HG02973 (cell line): ENCODE measurements around the gene CAMK1D.

Experiments used
- ATAC-seq: cut with Tn5 transposase; IDR thresholded peaks from one replicate; pipeline ENCODE4 v1.9.1; 2021; ENCODE audit warnings: moderate library complexity; ENCODE audit not compliant: unreplicated experiment

The CAMK1D gene

GRCh38 chr10:12777840-12778585 lies 428.7 kb downstream of the CAMK1D start:
- no peak for ATAC-seq

- no peak for ATAC-seq
Observed at GRCh38 chr10:12780634-12781601, 431.6 kb downstream of the CAMK1D start.

GRCh38 chr10:12781976-12782375 lies 432.6 kb downstream of the CAMK1D start:
- ATAC-seq, result no peak

GRCh38 chr10:12782537-12782936 lies 433.2 kb downstream of the CAMK1D start:
- no peak for ATAC-seq

GRCh38 chr10:12783293-12783692 lies 433.9 kb downstream of the CAMK1D start:
- no peak for ATAC-seq

- ATAC-seq, result no peak
Observed at GRCh38 chr10:12784646-12785045, 435.3 kb downstream of the CAMK1D start.

GRCh38 chr10:12785415-12785831 lies 436.1 kb downstream of the CAMK1D start:
- no peak for ATAC-seq

- ATAC-seq, result no peak
Observed at GRCh38 chr10:12787297-12787696, 437.9 kb downstream of the CAMK1D start.

GRCh38 chr10:12788277-12788676 lies 438.9 kb downstream of the CAMK1D start:
- ATAC-seq, result no peak

GRCh38 chr10:12790270-12790669 lies 440.9 kb downstream of the CAMK1D start:
- ATAC-seq, result no peak

GRCh38 chr10:12791728-12792127 lies 442.4 kb downstream of the CAMK1D start:
- ATAC-seq, result no peak

- no peak for ATAC-seq
Observed at GRCh38 chr10:12792889-12793556, 443.7 kb downstream of the CAMK1D start.

GRCh38 chr10:12795315-12796110 lies 446.2 kb downstream of the CAMK1D start:
- ATAC-seq, result no peak

GRCh38 chr10:12796401-12797160 lies 447.2 kb downstream of the CAMK1D start:
- ATAC-seq, result no peak

- no peak for ATAC-seq
Observed at GRCh38 chr10:12797471-12798262, 448.3 kb downstream of the CAMK1D start.

- no peak for ATAC-seq
Observed at GRCh38 chr10:12799144-12799543, 449.8 kb downstream of the CAMK1D start.

GRCh38 chr10:12799714-12800113 lies 450.4 kb downstream of the CAMK1D start:
- no peak for ATAC-seq

- ATAC-seq, result no peak
Observed at GRCh38 chr10:12800302-12800701, 451.0 kb downstream of the CAMK1D start.
